Measurements from ENCODE around the gene SLC4A5.

Gene SLC4A5

DNA sequence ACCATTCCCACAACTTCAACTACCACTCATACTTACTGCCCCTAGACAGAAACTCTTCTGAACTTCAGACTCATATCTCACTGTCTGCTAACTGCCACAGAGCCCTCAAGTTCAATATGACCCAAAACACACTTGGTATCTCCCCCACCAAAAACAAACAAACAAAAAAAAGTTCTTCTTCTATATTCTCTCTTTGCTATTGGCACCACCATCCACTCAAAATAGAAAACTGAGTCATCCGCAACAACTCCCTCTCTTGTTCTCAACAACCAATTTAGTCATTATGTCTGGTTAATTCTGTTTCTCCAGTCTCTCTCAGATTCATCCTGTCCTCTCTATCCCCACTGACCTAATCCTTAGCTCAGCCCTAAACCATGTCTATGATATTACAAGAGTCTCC, 44.1 kb upstream of the SLC4A5 start:
- H3K27ac ChIP-seq = no peak overlapping the region
- ChIA-PET CTCF (no interaction called here), POLR2A (ENCODE audit: low non-redundant PET) (no interaction called here)
- TF ChIP-seq, protein P1, sequence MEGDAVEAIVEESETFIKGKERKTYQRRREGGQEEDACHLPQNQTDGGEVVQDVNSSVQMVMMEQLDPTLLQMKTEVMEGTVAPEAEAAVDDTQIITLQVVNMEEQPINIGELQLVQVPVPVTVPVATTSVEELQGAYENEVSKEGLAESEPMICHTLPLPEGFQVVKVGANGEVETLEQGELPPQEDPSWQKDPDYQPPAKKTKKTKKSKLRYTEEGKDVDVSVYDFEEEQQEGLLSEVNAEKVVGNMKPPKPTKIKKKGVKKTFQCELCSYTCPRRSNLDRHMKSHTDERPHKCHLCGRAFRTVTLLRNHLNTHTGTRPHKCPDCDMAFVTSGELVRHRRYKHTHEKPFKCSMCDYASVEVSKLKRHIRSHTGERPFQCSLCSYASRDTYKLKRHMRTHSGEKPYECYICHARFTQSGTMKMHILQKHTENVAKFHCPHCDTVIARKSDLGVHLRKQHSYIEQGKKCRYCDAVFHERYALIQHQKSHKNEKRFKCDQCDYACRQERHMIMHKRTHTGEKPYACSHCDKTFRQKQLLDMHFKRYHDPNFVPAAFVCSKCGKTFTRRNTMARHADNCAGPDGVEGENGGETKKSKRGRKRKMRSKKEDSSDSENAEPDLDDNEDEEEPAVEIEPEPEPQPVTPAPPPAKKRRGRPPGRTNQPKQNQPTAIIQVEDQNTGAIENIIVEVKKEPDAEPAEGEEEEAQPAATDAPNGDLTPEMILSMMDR (conservative IDR thresholded peaks at IDR 0.05; ENCODE audit: low read depth) = no peak
- DNase-seq (ENCODE audit: low spot score) = no peak

DNA sequence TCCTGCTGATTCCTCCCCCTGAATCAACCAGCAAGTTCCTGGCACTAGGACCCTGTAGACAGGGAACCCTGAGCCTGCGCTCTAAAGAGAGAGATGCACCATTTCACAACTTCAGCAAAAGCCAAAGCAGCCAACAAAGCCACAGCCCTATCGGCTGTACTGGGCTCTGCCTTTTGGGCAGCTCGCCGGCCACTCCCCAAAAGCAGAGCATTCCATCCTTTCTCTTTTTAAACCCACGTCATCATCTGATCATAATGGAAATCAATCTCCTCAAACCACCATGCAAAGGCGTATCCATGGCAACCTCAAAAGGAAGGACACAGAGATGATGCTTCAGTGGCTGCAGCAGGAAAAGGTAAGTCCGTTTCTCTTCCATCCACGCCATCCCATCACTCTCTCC, 42.2 kb upstream of the SLC4A5 start:
- ChIA-PET CTCF (interaction anchor here (0.5 to 1.4 kb wide), 2 partner anchors 29 to 51 kb away, joined by 4 to 6 read pairs; no protein-coding TSS in a partner anchor), POLR2A (ENCODE audit: low non-redundant PET) (no interaction called here)
- no peak for DNase-seq (ENCODE audit: low spot score)
- no peak overlapping the region for H3K27ac ChIP-seq
- TF ChIP-seq, protein P1 (conservative IDR thresholded peaks at IDR 0.05; ENCODE audit: low read depth) = no peak

DNA sequence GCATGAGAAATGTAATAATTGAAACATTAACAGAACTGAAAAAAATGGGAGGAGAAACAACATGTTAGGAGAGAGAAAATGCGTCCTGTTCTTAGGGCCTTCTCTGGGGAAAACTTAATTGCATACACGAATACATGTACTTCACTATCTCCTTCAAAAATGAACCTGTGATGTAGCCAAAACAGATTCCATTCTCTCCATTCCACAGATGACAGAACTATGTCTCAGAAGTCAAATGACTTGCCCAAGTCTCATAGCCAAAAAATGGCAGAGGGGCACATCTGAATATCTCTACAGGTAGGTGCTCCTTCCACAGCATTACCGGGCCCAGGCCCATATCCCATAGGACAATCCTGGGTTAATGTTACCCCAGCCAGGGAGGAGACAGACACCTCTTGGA, 40.8 kb upstream of the SLC4A5 start:
- DNase-seq (ENCODE audit: low spot score) = no peak
- TF ChIP-seq, protein P1 (conservative IDR thresholded peaks at IDR 0.05; ENCODE audit: low read depth) = no peak
- no peak overlapping the region for H3K27ac ChIP-seq
- CTCF ChIA-PET = interaction anchor here (1.4 kb wide), 1 partner anchor 49 kb away, joined by 6 read pairs; no protein-coding TSS in a partner anchor
- POLR2A ChIA-PET (ENCODE audit: low non-redundant PET) = no interaction called here

DNA sequence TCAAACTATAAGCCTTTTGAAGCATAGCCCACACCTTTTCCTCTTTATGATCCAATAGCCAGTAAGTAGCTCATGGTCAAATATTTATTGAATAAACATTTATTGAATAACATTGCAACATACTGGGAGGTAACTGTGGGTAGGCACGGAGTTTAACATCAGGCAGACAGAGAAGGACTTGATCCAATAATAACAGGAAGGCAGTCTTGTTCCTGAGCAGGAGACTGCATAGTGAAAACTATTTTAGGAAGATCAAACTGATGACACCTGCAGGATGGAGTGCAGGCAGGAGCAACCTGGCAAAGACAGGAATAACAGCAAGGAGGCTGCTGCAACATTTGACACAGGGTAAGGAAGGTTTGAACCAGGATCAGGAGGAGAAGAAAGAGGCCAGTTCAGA, 40.0 kb upstream of the SLC4A5 start:
- no peak overlapping the region for H3K27ac ChIP-seq
- POLR2A ChIA-PET (ENCODE audit: low non-redundant PET) = no interaction called here
- CTCF ChIA-PET = no interaction called here
- no peak for DNase-seq (ENCODE audit: low spot score)
- TF ChIP-seq, protein P1 (conservative IDR thresholded peaks at IDR 0.05; ENCODE audit: low read depth) = no peak

DNA sequence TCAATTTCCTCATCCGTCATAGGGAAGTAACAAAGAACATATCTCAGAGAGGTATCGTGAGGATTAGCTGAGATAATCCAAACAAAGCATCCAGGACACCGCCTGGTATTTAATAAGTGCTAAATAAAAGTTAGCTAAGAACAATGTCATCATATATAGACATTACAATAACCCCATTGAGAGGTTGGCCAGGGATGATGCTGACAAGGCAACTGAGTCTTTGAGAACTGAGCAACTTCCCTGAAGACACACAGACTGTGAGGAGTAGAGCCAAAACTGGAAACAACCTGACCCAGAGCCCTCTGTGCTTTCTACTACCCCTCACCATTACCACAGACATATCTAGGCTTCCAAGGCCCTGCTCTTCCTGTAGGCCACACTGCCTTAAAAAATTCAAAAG, 38.5 kb upstream of the SLC4A5 start:
- ChIA-PET POLR2A (ENCODE audit: low non-redundant PET) (no interaction called here), CTCF (interaction anchor here (0.8 kb wide), 1 partner anchor 10 kb away, joined by 3 read pairs; no protein-coding TSS in a partner anchor)
- H3K27ac ChIP-seq = no peak overlapping the region
- no peak for DNase-seq (ENCODE audit: low spot score)
- TF ChIP-seq, protein P1 (conservative IDR thresholded peaks at IDR 0.05; ENCODE audit: low read depth) = no peak

DNA sequence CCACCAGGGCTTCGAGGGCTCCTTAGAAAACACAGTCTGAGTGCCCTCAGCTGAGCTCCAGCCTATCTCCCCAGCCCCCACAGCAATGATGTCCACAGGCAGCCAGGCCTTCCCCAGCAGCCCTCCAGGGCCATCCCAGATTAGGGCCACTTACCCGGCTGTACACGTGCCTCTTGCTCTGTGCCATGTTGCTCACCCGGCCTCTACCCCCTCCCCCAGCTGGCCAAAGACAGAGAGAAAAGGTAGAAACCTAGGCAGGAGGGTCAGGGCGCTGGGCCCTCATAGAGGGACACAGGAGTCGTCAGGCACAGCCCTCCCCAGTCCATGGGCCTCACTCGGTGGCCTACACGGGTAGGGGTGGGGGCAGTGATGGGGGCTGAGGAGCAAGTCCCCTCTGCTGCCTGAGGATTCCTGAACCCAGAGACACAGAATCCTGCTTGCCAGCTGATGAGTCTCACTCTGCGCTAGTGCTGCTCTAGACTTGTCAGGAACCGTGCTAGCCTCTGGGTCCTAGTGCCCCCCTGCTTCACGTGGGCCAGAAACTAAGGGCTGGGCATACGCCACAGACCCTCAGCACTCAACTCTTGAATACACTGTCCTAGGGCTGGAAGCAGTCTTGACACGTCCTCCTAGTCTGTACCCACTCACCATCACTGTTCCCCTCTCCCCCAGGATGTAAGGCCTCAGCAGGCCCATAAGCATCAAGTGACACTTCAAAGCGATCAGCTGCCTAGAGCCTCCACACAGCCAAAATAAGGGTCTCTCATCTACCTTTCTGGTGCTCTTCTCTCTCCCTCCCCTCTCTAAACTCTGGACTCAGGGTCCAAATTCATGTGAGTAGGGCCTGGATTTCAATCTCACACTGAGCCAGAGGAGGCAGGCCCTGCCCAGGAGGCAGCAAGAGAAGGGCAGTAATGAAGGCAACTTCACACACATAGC, 36.9 kb upstream of the SLC4A5 start, which contains the start of gene DCTN1:
Gene DCTN1 (minus strand): TSS at position 461 of the 939 bp plus-strand sequence. CDS start 274 bp downstream, at position 187.
- TF ChIP-seq, protein P1 (conservative IDR thresholded peaks at IDR 0.05; ENCODE audit: low read depth) = no peak
- DNase-seq (ENCODE audit: low spot score) = peak; percentile 70
- H3K27ac ChIP-seq = peak within 1 kb of the TSS; percentile 52
- POLR2A ChIA-PET (ENCODE audit: low non-redundant PET) = no interaction called here
- CTCF ChIA-PET = interaction anchor here (1.9 kb wide), 1 partner anchor 12 kb away, joined by 8 read pairs; no protein-coding TSS in a partner anchor
